GM18517 (cell line): ENCODE measurements around the gene PCED1A.

Source experiments
- ATAC-seq: cut with Tn5 transposase; IDR thresholded peaks from one replicate; pipeline ENCODE4 v1.9.1; 2021; ENCODE audit warnings: mild to moderate bottlenecking, moderate library complexity; ENCODE audit not compliant: unreplicated experiment

PCED1A gene

DNA sequence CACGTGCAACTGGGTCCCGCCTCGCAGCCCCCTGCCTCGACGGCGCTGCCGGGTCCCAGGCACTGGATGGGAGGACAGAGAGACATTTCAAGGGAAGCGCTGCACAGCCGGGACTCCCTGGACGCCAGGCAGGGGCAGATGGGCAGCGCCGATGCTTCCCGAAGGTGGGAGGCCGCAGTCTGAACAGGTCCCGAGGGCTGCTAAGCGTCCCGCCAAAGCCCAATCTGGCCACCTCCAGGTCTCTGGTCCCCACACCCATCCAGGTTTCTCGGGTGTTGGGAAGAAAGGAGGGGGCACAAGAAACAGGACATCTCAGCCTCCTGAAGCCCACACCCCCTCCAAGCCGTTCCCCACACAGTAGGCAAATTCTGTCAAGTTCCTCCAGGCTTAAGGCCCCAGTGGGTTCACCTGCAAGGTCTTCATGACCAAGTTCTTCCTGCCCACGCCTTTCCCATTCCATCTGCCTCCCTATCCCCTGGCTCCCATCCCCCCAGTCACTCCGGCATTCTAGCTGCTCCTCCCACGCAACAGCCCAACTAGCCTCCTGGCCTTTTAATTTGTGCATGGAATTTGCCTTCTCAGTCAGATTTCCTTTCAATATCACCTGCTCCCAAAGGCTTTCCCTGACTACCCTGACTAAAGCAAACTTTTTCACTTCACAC is 34.6 kb downstream of the PCED1A start:
- ATAC-seq: no peak

GRCh38 chr20:2804852-2805688 is 35.4 kb downstream of the PCED1A start:
- ATAC-seq: no peak

DNA sequence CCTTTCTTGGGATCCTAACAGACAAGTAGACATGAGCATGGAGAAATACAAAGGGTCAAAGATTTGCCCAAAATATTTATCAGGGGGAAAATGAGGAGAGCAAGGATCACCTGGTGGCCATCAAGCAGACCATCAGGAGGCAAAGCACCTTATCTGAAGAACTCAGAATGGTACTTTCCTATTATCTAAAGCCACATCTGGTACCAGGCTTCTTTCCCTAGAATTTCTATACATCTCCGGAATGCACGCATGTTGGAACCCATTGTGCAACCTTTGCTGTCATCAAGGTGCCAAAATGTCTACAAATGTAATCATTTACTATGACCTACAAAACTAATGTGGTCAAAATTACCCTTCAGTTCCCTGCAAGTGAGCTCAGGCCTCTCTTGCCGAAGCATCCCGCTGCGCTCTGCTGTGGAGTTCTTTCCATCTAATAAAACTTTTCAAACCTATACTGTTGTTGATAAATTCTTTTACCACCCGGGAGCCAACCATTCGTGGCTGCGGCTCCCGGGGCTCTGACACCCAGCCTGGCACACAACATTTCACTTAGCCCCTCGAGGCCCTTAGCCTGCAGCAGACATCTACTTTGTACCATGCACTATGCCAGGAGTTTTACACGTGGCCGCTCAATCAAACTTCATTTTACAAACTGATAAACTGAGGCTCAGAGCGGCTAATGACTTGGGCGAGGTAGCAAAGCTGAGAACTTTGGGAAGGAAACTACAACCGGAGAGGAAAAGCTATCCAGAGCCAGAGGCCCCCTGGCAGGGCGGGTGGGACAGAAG is 36.2 kb downstream of the PCED1A start:
- ATAC-seq: no peak

GRCh38 chr20:2801286-2801728 is 39.1 kb downstream of the PCED1A start:
- ATAC-seq: no peak

DNA sequence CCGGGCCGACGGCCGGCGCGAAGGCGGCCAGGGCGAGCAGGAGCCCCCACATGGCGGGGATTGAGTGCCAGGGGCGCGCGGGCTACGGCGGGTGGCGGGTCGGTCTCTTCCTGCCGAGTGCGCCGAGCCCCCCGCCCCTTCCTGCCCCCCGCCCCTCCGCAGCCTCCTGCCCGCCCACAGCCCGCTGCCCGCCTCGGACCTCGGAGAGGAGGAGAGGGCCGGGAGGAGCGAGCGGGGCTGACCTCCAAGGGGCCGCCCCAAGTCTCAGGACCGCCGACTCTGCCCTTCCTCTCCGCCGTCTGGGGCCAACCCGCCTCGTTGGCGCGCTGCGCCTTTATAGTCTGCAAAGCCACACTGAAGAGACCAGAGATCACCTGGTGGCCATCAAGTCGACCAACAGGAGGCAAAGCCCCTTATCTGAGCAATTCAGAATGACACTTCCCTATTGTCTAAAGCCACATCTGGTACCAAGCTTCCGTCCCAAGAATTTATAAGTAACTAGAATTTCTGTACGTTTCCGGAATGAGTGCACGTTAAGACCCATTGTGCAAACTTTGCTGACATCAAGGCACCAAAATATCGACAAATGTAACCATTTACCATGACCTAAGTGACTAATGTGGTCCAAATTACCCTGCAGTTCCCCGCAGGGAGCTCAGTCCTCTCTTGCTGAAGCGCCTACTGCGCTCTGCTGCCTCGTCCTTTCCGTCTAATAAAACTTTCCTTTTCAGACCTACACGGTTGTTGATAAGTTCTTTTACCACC is 39.8 kb downstream of the PCED1A start, which contains the start of gene CPXM1:
CPXM1 (minus strand) TSS at position 107 of the 765 bp plus-strand sequence; CDS start at position 52, 55 bp downstream.
- peak; percentile 74 for ATAC-seq

DNA sequence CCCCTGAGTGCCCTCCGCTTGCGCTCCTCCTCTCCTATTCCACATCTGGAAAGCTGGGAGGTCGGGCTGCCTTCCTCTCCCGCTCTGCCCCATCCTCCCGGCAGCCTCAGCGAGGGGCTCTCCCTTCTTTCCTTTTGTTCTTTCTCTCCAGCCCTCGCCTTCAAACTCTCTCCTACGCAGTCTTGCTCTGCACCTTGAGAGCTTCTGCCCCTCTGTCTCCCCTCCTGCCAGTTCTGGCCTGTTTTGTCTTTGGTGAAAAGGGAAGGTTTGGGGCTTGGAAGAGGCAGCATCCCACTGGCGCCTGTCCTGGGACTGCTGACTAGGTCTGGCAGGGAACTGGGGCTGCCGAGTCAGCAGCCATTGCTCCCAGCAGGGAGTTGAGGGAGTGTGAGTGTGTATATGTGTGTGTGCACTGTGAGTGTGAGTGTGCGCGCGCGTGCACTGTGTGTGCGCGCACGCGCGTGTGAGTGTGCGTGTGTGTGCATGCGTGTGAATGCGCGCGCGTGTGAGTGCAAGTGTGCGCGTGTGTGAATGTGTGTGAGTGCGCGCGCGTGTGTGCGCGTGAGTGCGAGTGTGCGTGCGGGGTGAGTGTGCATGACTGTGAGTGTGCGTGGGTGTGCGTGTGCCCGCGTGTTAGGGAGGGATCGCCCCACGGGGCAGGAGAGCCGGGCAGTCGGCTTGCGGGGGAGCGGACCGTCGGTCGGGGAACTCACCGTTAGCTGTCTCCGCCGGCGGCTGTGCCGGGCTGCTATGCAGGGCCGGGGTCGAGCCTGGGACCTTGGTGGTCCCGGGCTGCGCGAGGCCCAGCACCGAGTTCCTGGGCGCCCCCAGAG is 40.6 kb downstream of the PCED1A start:
- no peak for ATAC-seq

GRCh38 chr20:2799271-2799670 is 41.2 kb downstream of the PCED1A start:
- ATAC-seq: no peak

DNA sequence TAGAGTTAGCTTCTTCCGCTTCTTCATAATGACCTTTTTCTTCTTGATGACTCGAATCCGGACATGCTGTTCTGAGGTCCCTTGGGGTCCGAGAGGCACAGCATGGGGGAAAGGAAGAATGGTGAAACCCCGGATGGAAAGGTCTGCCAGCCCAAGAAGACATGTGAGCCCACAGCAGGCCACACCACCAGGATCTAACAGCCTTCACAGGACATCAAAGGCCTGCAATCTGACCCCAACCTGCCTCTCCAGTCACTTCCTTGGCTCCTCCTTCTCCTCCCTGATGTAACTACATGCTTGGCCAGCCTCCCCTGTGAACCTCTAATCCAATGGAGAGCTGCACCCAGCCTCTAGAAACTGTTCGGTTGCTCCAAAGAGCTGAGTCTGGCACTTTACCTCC is 41.6 kb downstream of the PCED1A start:
- no peak for ATAC-seq

- no peak for ATAC-seq
These were observed 42.2 kb downstream of the PCED1A start for GRCh38 chr20:2798095-2798805.

DNA sequence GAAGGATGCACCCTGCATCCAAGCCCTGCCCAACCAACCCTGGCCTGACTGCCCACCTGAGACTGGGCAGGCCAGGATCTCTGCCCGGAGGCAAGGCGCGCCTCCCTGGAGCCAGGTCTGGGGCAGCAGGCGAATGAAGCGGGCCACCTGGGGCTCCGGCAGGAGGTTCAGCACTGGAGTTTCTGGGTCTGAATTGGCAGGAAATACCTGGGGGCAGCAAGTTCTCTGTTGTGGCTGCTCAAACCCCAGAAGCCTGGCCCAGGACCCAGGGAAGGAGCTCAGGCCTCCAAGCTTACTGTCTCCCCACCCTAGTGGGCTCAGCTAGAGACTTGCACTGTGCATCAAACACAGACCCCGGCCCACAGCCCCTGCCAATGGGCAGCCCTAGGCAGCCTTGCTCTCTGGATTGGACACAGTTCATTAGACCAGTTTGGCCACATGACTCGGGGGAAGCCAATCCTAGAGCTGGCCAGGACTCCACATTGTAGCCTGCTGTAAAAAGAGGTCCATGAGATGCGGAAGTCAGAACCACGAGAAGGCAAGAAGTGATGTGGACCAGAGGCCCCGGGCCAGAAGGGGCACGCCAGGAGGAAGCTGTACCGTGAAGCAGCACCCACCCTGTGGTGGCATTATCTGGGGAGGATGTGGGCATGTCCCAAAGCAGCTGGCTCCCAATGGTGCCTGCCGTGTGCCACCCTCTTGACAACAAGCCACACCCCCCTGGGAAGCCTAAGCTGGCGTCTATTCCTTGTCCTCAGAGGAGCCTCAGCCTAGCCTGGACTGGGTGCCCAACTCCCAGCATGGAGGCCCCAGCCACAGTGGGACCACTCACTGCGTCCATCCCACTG is 43.1 kb downstream of the PCED1A start:
- no peak for ATAC-seq

DNA sequence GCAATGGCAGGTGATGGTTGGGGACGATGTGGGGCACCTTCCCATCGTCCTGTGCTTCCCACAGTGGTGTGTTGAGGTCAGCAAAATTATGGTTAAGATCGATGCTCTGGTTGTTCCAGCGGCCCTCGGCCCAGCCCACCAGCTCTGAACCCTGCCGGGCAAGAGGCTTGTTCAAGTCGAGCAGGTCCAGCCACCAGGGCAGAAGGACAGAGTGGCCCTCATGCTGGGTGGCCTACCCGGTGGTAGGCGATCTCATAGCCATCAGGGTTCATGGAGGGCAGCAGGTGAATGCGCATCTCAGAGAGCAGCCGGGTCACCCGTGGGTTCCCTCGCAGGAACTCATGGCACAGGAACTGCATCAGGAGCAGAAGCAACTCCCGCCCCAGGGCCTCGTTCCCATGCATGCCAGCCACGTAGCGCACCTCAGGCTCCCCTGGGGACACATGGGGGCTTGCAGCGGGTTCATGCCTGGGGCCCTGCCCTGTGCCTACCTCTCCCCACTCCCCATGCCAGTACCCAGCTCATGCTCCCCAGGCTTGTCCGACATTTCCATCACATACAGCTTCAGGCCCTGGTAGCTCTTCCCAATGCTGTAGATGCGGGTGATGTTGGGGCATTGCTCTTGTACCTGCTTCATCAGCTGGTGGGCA is 44.3 kb downstream of the PCED1A start:
- ATAC-seq: no peak

DNA sequence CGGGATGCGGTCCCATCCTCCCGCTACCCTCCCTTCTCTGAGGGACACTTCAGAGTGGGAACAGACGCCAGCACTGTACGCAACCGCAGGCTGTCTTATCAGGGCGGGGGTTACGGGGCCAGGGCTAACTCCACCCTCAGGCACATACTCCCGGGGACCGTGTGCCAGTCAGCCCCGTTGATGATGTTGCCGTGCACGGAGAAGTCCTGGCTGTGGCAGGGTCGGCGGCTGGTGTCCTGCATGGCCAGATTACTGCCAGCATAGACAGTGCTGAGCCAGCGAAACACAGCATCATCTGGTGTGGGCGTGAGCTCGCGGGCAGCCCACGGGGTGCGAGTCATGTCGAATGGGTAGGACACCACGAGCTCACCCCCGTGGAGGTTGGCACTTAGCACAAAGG is 45.0 kb downstream of the PCED1A start:
- no peak for ATAC-seq

GRCh38 chr20:2794866-2795447 is 45.5 kb downstream of the PCED1A start:
- ATAC-seq: no peak

DNA sequence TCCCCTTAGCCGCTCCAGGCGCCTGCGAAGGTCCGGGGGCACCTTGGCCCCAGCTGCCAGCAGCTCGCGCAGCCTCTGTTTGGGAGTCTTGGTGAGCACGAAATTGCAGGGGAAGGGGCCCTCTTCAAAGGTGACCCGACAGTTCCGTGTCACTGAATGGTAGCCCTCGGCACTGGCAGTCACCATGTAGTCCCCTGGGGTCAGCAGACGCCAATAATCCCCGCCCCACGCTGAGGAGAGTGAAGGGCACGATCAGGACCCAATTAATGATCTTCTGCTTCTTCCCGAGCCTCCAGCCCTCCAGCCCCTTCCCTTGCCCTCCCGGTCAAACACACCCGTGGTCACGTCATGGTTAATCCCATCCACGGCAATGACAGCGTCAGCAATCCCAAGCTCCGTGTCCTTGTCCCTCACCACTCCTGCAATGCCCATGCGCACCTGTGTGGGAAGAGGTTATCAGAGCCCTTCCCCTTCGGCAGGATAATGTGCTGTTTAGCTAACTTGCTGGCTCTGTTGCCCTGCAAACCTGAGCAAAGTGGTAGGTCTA is 46.2 kb downstream of the PCED1A start:
- no peak for ATAC-seq

GRCh38 chr20:2793471-2793870 is 47.0 kb downstream of the PCED1A start:
- ATAC-seq: no peak
